ENCODE results near the gene TMTC4. TPM values are rescaled to one million over a fixed set of nuclear protein-coding genes. Genes with fewer than 3 reads are reported as not detected.

The TMTC4 gene
- total and polyA plus RNA-seq, 10 of the 15 experiments (the other 5 are each of a cell fraction or from before 2014, with no cell fraction given), result 3.3 to 24.6 (median 14.5) TPM

GRCh38 chr13:100637380-100637779 is 37.2 kb downstream of the TMTC4 start:
- no peak for ATAC-seq
- POLR2A ChIA-PET, result no interaction called here
- Histone ChIP-seq H3K27ac (ENCODE audit: control insufficient read depth, insufficient read depth) (no peak overlapping the region), H3K4me2 (ENCODE audit: control insufficient read depth, insufficient read depth) (no peak overlapping the region), H3K36me3 (ENCODE audit: control insufficient read depth in 2 of 2, insufficient read depth in 2 of 2, low read length in 1 of 2) (peaks cover 0 to 15% of the 10 kb centered on the region in 2 experiments; a peak in 2 of 4 replicates), H3K9me3 (replicated peaks; ENCODE audit: control insufficient read depth, insufficient read depth, low read length) (no peaks in the 10 kb centered on the region), H3K4me1 (ENCODE audit: control insufficient read depth, insufficient read depth, low read length) (no peaks in the 10 kb centered on the region), H3K4me3 (no peak overlapping the region), H4K20me1 (ENCODE audit: control insufficient read depth, insufficient read depth) (no peaks in the 10 kb centered on the region), H3K27me3 (replicated peaks in 1 of 2; ENCODE audit: control insufficient read depth in 2 of 2, insufficient read depth in 2 of 2, low read length in 1 of 2) (no peaks in the 10 kb centered on the region), H2AFZ (ENCODE audit: control insufficient read depth, low read depth, low read length) (no peak overlapping the region), H3K79me2 (ENCODE audit: control insufficient read depth, insufficient read depth, low read length) (no peaks in the 10 kb centered on the region), H3K9ac (ENCODE audit: control insufficient read depth, insufficient read depth, low read length) (no peak overlapping the region)
- WGBS (ENCODE audit: insufficient coverage, insufficient replicate concordance, low lambda C conversion rate, missing lambda C conversion rate), result 94% methylated on average over 16 of the region's 16 CpGs
- TF ChIP-seq ZNF274 (IDR thresholded peaks at IDR 0.05; ENCODE audit: insufficient read depth, insufficient read length), result no peak
- intact Hi-C loops (cut with micrococcal nuclease; ENCODE audit: unreplicated experiment) (no loop called here), in situ Hi-C loops (cut with MboI) (no loop called here)
- CTCF ChIA-PET, result no interaction called here
- no TSS peak for BruUV-seq (replicated peaks)
- DNase-seq (ENCODE audit: low read depth, low spot score), result no peak
- SMC1A ChIA-PET (ENCODE audit: uncharacterized antibody, unreplicated experiment), result no interaction called here
- no peak for FAIRE-seq
- RAD21 ChIA-PET (ENCODE audit: unreplicated experiment), result no interaction called here

DNA sequence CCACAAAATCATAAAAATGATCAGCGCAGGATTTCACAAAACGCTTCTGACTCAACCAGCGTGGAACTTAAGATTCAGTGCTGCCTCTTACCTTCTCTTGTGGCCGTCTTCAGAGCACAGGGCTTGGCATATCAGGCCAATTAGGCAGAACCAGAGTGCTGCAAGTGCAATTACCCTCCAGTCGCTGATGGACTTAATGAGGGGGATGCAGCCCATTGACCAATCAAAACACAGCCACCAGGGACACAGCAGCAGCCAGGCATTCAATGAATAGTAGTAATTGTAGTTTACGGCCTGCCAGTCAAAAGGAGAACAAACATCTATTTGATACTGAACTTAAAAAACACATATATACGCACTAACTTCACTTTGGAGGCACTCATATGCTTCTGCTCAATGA is 38.2 kb downstream of the TMTC4 start:
- no peak for FAIRE-seq
- no peak for ATAC-seq
- in situ Hi-C loops (cut with MboI), result no loop called here

More for the DNA sequence above, 38.2 kb downstream of the TMTC4 start:
- POLR2A ChIA-PET, result no interaction called here
- DNase-seq (ENCODE audit: low read depth, low spot score), result no peak
- no peak for TF ChIP-seq TCF12 (IDR thresholded peaks at IDR 0.05; ENCODE audit: low read depth, low read length)
- TF ChIP-seq, protein P1, sequence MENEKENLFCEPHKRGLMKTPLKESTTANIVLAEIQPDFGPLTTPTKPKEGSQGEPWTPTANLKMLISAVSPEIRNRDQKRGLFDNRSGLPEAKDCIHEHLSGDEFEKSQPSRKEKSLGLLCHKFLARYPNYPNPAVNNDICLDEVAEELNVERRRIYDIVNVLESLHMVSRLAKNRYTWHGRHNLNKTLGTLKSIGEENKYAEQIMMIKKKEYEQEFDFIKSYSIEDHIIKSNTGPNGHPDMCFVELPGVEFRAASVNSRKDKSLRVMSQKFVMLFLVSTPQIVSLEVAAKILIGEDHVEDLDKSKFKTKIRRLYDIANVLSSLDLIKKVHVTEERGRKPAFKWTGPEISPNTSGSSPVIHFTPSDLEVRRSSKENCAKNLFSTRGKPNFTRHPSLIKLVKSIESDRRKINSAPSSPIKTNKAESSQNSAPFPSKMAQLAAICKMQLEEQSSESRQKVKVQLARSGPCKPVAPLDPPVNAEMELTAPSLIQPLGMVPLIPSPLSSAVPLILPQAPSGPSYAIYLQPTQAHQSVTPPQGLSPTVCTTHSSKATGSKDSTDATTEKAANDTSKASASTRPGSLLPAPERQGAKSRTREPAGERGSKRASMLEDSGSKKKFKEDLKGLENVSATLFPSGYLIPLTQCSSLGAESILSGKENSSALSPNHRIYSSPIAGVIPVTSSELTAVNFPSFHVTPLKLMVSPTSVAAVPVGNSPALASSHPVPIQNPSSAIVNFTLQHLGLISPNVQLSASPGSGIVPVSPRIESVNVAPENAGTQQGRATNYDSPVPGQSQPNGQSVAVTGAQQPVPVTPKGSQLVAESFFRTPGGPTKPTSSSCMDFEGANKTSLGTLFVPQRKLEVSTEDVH (IDR thresholded peaks at IDR 0.05; ENCODE audit: low read depth, partially characterized antibody), result no peak
- Histone ChIP-seq H3K36me3 (ENCODE audit: control insufficient read depth in 2 of 2, insufficient read depth in 2 of 2, low read length in 1 of 2) (peaks cover 0 to 16% of the 10 kb centered on the region in 2 experiments; a peak in 3 of 4 replicates), H4K20me1 (ENCODE audit: control insufficient read depth, insufficient read depth) (no peaks in the 10 kb centered on the region), H3K4me2 (ENCODE audit: control insufficient read depth, insufficient read depth) (no peak overlapping the region), H3K9me3 (replicated peaks; ENCODE audit: control insufficient read depth, insufficient read depth, low read length) (no peaks in the 10 kb centered on the region), H3K27ac (ENCODE audit: control insufficient read depth, insufficient read depth) (no peak overlapping the region), H3K79me2 (ENCODE audit: control insufficient read depth, insufficient read depth, low read length) (no peaks in the 10 kb centered on the region), H3K27me3 (replicated peaks in 1 of 2; ENCODE audit: control insufficient read depth in 2 of 2, insufficient read depth in 2 of 2, low read length in 1 of 2) (no peaks in the 10 kb centered on the region), H3K4me1 (ENCODE audit: control insufficient read depth, insufficient read depth, low read length) (no peaks in the 10 kb centered on the region), H2AFZ (ENCODE audit: control insufficient read depth, low read depth, low read length) (no peak overlapping the region), H3K9ac (ENCODE audit: control insufficient read depth, insufficient read depth, low read length) (no peak overlapping the region), H3K4me3 (no peak overlapping the region)
- intact Hi-C loops (cut with micrococcal nuclease; ENCODE audit: unreplicated experiment), result no loop called here
- BruUV-seq (replicated peaks), result no TSS peak
- RAD21 ChIA-PET (ENCODE audit: unreplicated experiment), result no interaction called here
- CTCF ChIA-PET, result no interaction called here
- 99% methylated on average over 7 of the region's 7 CpGs for WGBS (ENCODE audit: insufficient coverage, insufficient replicate concordance, low lambda C conversion rate, missing lambda C conversion rate)
- SMC1A ChIA-PET (ENCODE audit: uncharacterized antibody, unreplicated experiment), result no interaction called here
